Activated CD8-positive, alpha-beta memory T cell treated with anti-CD3 and anti-CD28 coated beads, Interleukin-2, amount 50 U/mL, for 1 hour (primary cell): ENCODE measurements around the gene SUSD1.
"Not testable (repeated sequence)": the region's sequence is repeated elsewhere in the genome, so short reads cannot be mapped to it uniquely, and the experiment has no call there.

ENCODE experiments used
- DNase-seq: peaks from one replicate; pipeline ENCODE4 v3.0.0-alpha.2; 2020; ENCODE audit errors: extremely low read depth

SUSD1 gene

DNA sequence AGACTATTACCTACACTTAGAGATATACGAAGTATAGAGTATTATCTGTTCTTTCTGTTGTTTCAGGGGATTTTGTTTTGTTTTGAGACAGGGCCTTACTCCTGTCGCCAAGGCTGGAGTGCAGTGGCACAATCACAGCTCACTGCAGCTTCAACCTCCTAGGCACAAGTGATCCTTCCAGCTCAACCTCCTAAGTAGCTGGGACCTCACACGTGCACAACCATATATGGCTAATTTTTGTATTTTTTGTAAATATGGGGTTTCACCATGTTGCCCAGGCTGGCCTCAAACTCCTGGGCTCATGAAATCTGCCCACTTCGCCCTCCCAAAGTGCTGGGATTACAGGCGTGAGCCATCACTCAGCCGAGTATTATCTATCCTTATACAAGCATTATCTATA lies 45.9 kb downstream of the SUSD1 start:
- DNase-seq: no peak

DNA sequence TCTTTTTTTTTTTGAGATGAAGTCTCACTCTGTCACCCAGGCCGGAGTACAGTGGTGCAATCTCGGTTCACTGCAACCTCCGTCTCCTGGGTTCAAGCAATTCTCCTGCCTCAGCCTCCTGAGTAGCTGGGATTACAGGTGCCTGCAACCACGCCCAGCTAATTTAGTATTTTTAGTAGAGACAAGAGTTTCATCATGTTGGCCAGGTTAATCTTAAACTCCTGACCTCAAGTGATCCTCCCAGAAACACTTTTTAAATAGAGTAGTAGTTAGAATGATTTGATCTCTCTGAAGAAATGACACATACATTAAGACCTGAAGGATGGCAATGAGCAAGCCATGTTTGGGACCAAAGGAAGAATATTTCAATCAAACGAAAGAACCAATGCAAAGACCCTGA lies 46.7 kb downstream of the SUSD1 start:
- not testable (repeated sequence) for DNase-seq

DNA sequence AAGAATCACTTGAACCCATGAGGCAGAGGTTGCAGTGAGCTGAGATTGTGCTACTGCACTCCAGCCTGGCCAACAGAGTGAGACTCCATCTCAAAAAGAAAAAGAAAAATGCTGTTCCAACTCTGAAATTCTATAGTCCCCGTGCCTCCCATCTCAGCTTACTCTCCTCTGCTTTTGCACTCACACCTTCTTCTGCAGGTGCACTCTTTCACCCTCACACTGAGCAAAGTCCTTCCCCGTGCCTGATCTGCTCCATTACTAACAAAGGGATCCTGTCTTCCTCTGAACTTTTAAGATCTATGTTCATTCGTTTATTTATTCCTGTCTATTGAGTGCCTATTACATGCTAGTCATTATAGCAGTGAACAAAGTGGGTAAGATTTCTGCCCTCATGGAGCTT lies 47.8 kb downstream of the SUSD1 start:
- DNase-seq: no peak

DNA sequence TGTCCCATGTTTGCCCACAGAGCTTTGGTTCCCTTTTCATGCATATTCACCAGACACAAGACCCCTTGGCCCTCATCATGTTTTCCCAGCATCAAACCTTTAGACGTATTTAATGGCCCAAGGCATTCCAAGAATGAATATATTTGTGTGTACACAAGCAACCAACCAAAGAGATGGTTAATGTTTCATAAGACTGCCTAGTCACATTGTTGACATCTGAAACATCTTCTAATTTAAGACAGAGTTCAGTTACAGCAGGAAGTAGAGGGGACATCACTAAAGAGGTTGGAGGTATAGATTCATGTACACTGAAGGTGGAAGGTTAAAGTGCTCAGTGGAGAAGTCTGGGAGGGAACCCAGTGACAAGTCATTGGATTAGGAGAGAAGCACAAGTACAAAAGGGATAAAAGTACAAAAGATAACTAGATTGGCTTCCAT lies 49.1 kb downstream of the SUSD1 start:
- DNase-seq: no peak

DNA sequence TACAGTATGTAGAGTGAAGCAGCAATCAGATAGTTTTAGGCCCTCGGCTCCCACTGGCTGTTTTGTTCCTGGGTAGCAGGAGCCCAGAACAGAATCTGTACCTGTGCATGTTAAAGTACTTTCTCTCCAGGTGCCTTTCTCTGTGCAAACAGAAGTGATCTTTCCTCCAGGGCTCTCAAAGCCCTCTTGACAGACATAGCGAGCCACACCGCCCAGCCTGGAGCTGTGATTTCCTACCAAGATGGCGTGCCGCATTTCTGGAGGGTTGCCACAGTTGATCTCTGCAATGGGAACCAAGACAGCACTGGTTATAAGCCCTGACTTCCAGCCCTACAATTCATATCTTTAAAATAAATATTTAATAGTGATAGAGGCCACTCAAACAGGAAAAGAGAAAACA lies 50.9 kb downstream of the SUSD1 start:
- DNase-seq: no peak

DNA sequence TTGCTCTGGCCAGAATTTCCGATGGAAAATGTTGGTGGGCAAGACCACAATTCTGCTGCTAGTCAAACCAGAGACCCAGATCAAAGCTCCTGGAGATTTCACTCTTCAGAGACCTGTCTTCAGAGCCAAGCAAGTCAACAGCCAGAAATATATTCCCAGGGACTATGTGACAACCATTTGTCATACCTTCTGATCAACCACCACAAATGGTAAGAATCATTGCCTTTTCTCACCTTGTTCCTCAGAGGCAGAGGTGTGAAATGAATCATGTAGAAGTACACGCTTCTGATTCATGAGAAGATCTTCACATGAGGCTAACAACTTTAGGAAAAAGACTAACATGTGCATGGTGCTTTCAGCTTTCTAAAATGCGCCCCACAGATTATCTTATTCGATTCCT lies 53.5 kb downstream of the SUSD1 start:
- no peak for DNase-seq

DNA sequence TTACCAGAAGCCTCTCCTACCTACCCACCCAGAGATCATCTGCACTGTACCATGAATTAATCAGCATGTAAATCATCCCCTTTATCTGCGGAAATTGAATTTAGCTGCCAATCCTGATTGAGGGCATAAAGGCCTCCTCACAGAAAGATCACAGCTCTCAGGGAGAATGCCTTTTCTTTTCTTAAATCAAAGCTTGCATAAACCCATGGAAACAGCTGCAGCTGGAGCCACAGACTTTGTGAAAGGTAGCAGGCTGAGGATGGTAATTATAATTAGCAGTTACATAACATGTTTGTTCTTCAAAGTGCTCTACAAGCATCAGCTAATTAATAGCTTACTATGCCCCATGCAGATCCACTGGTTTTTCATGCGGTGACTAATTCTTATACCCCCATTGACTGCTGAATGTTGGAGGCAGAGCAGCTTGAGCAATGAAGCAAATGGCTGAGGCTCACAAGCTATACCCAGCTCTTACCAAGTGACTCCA lies 54.6 kb downstream of the SUSD1 start:
- DNase-seq: no peak

DNA sequence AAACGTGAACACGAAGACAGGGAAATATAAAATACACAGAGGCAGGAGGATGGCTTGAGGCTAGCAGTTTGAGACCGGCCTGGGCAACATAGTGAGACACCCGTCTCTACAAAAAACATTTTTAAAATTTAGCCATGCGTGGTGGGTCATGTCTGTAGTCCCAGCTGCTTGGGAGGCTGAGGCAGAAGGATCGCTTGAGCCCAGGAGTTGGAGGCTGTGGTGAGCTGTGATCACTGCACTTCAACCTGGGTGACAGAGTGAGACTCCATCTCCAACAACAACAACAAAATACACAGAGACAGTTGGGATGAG lies 55.1 kb downstream of the SUSD1 start:
- no peak for DNase-seq

DNA sequence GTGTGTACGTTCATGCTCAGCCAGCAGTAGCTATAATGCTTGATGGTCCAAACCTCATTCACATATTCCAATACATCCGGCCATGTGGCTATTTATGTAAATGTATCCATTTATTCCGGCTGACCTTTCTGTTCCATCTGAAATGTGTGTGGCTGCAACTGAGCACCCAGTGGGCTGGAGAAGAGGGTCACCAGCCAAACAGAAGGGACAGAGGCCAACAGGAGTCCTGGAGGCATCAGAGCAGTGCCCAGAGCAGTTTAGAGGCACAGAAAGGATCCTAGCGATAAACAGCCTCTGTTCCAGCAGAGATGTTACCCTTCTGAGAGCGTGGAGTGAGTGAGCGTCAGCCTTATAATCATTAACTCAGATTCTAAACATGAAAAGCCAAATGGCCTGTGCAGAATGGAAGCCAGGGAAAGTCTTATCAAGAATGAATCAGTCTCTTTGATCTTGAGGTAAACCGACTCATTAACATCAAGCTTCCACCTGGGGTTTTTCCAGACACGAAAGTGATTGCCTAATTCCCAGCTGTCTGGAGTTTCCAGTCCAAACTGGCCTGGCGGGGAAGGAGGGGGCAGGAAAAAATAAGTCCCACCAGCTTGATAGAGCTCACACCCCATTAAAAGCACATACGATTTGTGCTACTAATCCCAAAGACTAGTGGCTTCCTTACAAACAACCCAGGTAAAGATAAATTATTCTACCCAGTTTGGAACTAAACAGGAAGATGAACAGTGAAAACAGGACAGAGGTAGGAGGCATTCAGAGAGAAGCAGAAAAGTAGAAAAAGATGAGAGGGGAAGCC lies 55.7 kb downstream of the SUSD1 start:
- DNase-seq: no peak

DNA sequence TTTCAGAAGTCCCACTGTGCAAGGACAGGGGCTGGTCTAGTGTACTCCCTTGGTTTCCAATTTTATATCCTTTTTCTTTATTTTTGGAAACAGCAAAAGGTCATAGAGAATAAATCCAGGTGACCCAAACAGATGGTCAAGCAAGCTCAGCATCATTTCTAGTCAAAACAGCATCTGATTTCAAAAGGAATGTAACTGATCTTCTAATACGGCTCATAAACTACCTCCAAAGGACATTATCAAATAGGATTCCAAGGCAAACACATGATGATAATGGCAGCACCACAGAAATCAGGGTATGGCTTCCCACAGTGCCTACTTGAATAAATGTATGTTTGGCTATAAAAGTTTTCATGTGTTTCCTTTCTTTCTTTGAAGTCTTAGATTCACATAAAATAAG lies 57.1 kb downstream of the SUSD1 start:
- no peak for DNase-seq

DNA sequence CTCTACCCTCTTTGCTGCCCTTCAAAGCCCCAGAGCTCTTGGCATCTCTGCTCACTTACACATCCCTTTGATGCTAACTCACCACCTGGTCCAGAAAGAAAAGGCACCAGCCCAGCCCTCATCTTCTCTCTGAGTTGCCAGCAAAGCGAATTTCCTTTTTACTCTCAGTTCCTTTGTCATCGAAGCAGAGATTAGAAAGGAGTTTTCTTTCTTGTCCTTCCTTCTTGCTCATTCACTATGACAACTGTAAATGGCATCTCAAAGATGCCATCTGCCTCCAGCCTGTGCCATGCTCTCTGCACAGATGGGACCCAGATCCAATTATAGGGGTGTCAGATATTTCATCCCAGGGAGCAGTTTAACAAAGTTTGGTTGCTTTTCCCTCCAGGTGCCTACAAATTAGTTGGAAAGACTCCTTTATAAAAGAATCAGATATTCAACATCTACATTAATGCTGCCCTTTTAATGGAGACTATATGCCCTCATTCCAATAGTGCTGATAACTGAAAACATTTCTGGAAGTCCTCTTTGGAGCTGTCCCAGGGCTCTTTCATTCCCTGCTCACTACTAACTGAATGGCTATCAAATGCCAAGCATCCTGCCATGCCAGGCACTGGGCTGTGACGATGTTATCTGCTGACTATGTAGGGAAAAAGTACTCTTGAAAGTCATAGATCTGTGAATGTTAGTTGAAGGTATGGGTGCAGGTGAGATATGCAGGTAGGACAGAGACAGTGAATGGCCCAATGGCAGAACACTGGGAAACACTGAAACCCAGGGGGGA lies 58.9 kb downstream of the SUSD1 start:
- DNase-seq: no peak

DNA sequence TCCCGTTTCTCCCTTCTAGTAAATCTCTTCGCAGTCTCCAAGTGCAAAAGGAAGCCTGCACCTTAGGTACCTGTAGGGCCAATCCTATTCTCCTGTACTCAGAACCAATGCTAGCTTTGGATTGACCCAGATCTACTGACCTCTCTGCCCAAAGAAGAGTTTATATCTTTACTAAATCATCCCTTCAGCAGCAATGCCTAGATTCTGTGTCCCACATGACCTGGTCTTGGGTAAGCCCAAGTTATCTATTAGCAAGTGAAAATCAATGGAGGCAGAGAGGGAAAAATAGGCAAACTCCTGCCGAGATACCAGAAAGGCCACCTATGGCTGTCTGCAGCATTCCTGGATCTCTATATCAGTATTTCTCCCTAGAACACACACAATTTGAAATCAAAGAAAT lies 60.0 kb downstream of the SUSD1 start:
- DNase-seq: no peak

DNA sequence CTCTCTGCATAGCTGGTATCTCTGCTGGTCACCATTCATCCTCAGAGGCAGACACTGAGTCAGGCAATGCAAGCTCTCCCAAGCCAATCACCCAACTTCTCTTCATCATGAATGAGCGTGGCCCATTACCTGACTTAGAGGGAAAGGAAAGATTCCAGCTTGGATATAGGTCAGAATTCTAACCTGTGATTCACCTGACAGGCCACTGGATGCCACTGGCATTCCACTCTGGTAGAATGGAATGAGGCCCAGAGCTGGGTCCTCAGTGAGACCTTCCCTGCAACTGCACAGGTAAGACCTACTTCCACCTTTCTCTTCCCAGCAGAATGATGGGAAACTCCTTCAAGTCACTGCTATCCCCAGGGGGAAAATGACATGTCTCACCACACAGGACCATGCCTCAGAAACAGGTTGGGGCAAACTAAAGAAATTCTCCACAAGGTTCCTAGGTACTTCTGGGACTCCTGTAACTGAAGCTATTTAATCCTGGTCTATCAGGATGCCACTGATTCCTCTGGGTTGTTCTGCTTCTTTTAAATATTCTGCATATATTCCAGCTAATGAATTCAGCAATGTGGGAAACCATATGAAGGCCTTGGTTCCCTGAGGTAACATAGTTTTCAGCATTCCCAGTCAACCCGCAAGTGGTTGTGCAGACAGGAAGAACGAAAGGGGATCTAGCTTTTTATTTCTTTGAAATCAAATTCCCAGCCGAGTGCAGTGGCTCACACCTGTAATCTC lies 62.0 kb downstream of the SUSD1 start:
- DNase-seq: no peak

DNA sequence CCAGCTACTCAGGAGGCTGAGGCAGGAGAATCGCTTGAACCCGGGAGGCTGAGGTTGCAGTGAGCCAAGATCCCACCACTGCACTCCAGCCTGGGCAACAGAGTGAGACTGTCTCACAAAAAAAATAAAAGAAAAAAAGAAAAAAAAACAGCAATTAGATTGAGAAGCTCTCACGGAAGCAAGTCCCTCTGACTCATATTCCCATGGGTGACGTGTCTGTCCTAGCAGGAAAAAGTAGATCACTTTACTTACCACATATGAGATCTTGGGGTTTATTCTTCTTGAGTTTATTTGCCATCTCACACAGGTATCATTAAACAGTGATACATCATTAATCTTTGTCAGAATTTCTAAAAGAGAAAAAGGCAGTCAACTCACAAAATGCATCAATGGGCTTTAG lies 62.6 kb downstream of the SUSD1 start:
- no peak for DNase-seq

DNA sequence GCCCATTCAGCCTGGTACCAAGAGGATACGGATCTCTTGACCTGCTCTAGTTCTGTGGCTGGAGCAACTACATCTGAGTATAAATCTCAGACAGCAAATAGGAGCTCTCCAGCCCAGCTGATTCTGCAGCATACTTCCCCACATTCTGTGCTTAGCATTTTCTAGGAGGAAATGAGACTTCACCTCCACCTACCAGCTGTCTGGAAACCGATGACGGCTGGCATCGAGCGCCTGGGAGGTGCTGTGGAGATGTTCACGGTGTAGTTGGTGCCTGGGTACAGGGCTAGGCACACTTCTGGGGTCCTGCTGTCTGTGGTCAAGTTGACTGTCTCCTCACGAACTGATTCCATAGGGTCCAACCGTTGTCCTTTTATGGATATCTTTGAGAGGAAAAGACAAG lies 63.6 kb downstream of the SUSD1 start:
- no peak for DNase-seq

DNA sequence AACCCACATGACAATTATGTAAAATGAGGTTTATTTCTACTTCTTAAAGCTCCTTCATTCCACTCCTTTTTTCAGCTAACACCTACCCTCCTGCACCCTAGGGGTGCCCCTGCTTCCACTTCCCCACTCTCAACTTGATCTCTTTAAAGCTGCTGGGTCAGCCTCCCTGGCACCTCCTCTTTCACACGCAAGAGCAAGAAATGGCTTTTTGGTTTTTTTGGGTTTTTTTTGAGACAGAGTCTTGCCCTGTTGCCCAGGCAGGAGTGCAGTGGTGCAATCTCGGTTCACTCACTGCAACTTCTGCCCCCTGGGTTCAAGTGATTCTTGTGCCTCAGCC lies 64.4 kb downstream of the SUSD1 start:
- no peak for DNase-seq

DNA sequence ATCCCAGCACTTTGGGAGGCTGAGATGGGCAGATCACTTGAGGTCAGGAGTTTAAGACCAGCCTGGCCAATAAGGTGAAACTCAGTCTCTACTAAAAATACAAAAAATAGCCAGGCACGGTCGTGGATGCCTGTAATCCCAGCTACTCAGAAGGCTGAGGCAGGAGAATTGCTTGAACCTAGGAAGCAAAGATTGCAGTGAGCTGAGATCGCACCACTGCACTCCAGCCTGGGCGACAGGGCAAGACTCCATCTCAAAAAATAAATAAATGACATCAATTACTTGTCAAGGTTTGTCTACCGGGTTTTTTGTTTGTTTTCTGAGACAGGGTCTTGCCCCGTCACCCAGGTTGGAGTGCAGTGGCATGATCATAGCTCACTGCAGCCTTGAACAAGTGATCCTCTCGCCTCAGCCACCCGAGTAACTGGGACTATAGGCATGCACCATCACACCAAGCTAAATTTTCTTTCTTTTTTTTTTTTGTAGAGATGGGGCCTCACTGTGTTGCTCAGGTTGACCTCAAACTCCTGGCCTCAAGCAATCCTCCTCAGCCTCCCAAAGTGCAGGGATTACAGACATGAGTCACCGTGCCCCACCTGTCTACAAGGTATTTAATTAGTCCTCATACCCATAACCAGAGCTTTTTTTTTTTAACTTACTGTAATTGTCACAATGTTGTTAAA lies 64.9 kb downstream of the SUSD1 start:
- no peak for DNase-seq

DNA sequence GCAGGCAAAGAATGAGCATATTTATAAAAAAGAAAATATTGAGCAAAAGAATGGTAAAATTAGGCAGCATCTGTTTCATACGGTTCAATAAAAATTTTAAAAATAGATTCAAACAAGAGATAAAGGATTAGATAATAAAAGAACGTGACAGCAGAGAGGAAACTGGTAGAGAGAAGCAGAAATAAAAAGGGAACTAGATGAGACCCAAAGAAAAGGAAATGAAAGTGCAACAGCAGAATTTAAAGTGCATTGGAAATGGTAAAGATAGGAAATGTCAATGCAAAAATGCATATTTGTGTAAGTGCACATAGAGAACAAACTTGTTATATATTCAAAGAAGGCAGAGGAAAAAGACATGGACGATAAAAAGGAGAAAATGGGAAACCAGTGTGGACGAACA lies 70.2 kb downstream of the SUSD1 start:
- no peak for DNase-seq

DNA sequence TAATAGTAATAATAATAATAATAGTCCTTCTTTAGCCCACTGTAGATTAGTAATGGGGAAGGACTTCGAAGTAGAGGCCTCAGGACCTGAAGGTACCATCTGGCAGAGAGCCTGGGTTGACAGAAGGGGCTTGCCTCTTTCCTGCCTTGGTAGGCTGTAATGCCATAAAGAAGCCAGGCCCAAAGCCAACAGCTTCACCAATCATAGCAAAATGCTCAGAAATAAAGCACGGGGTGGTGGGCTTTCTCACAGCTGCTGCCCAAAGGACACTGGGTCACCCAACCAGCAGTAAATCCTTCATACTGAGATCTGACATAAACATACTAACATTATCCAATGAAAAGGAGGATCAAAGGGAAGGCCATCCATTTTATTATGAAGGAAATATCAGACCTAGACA lies 70.7 kb downstream of the SUSD1 start:
- DNase-seq: no peak

DNA sequence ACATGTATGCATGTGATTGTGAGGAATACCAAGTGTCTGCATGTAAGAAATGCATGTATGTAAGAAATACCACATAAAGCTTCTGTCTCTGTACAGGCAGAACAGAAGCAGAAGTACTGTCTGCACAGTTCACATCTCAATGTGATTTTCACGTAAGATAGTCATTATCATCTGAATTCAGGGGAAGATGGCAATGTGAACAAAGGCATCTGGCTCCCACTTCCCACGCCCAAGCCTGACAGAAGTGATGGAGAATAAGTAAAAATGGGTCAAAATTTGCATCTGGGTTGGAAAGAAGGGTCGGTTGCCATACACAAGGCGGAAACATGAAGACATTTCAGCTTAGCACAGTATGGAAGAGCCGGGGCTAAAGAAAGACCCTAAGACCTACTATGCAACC lies 71.7 kb downstream of the SUSD1 start:
- no peak for DNase-seq

DNA sequence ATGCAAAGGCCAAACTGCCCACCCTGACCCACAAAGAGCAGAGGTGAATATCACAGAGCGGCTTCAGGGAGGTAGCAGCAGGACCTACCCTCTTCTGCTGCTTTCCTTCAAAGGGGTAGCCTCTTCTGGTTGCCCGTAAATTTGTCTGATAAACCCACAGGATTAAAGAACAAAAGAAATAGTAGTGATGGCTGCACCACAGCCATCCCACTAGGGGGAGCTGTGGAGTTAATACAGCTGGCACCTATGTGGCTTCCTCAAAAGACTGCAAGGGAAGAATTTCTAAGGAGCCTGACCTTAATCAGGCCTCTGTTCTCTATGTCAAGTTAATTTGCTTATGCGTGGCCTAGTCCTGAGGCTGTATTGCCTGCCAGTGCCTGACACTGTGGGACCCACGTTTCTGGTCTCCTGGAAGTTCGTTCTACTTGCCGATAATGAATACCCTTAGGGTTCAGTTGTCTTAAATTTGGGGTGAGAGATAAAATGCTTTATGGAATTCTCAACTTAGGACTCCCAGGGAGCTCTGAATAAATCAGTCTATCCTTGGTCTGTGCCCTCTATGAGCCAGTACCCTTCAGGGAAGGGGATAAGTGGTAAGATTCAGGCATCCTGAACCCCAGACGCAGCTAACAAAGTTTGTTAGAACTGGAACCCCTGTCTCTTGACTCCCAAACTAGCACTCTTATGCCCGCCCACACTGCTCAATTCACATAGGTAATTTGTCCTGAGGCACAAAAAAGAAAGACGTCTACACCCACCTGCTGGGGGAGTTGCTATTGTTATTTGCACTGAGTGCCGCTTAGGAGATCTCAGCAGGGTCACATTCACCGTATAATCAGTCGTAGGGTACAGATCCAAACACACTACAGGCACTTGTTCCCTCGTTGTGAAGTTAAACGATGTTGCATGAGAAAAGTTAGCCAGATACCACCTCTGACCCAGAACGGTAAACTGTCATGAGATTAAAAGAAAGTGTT lies 77.1 kb downstream of the SUSD1 start:
- peak; percentile 40 for DNase-seq
